SK-N-SH (cell line): Measurements from ENCODE around the gene CHD2.
"Not testable (repeated sequence)": the region's sequence is repeated elsewhere in the genome, so short reads cannot be mapped to it uniquely, and the experiment has no call there.

Experiments
- CHD2 ChIP-seq: fragments of 150-350 bp; IDR thresholded peaks from 2 replicates; pipeline ENCODE4 v1.6.1; 2018; ENCODE audit warnings: low read length; ENCODE audit not compliant: partially characterized antibody
- EP300 ChIP-seq, 2 experiments: IDR thresholded peaks; 2 replicates each; pipeline versions ENCODE4 v1.4.0 to v1.6.1; 2012; ENCODE audit warnings: borderline replicate concordance in 1 of 2, low read depth in 1 of 2, low read length in 1 of 2
- EZH2phosphoT487 ChIP-seq: fragments of 200-600 bp; sonication (generic); IDR thresholded peaks from 2 replicates; pipeline ENCODE4 v1.6.1; 2017; ENCODE audit warnings: low read depth, mixed run types, mild to moderate bottlenecking, antibody characterized with exemption, moderate library complexity, borderline replicate concordance
- FOXM1 ChIP-seq: IDR thresholded peaks from 2 replicates; pipeline ENCODE4 v1.4.0; 2012; ENCODE audit warnings: low read depth, mild to moderate bottlenecking
- JUND ChIP-seq: IDR thresholded peaks from 2 replicates; pipeline ENCODE4 v1.4.0; 2012
- NFIC ChIP-seq: IDR thresholded peaks from 2 replicates; pipeline ENCODE4 v1.4.0; 2012; ENCODE audit warnings: borderline replicate concordance
- POLR2AphosphoS5 ChIP-seq: IDR thresholded peaks from 2 replicates; pipeline ENCODE4 v1.6.1; 2012; ENCODE audit warnings: low read depth, low read length
- RCOR1 ChIP-seq: fragments of 150-350 bp; IDR thresholded peaks from 2 replicates; pipeline ENCODE4 v1.6.1; 2017; ENCODE audit warnings: antibody characterized with exemption, low read length
- RXRA ChIP-seq: IDR thresholded peaks from 2 replicates; pipeline ENCODE4 v1.4.0; 2012; ENCODE audit warnings: low read depth, mild to moderate bottlenecking, borderline replicate concordance
- SMC3 ChIP-seq: IDR thresholded peaks from 2 replicates; pipeline ENCODE4 v1.6.1; 2012; ENCODE audit warnings: low read depth, low read length, improper control_type of control experiment
- YY1 ChIP-seq: IDR thresholded peaks from 2 replicates; pipeline ENCODE4 v1.4.0; 2012; ENCODE audit warnings: low read depth, mild to moderate bottlenecking
- TF ChIP-seq, protein P1 (sequence below): fragments of 200-600 bp; sonication (generic); IDR thresholded peaks from 2 replicates; pipeline ENCODE4 v1.6.1; 2017; ENCODE audit warnings: antibody characterized with exemption, mild to moderate bottlenecking, moderate library complexity
- TF ChIP-seq, protein P2 (sequence below): IDR thresholded peaks from 2 replicates; pipeline ENCODE4 v1.4.0; 2012; ENCODE audit warnings: low read depth, borderline replicate concordance
- TF ChIP-seq, protein P3 (sequence below): IDR thresholded peaks from 2 replicates; pipeline ENCODE4 v1.6.1; 2012; ENCODE audit warnings: mild to moderate bottlenecking, low read depth, low read length, moderate library complexity

DNA sequence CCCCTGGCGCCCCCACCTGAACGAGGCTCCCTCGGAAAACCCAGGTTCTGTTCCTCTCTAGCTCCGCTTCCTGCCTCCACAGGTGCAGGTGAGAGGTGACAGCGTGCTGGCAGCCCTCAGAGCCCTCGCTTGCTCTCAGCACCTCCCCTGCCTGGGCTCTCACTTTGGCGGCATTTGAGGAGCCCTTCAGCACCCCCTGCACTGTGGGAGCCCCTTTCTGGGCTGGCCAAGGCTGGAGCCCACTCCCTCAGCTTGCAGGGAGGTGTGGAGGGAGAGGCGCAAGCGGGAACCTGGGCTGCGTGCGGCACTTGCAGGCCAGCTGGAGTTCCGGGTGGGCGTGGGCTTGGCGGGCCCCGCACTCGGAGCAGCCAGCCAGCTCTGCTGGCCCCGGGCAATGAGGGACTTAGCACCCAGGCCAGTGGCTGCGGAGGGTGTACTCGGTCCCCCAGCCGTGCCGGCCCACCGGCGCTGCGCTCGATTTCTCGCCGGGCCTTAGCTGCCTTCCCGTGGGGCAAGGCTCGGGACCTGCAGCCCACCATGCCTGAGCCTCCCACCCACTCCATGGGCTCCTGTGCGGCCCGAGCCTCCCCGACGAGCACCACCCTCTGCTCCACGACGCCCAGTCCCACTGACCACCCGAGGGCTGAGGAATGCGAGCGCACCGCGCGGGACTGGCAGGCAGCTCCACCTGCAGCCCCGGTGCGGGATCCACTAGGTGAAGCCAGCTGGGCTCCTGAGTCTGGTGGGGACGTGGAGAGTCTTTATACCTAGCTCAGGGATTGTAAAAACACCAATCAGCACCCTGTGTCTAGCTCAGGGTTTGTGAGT lies 131.6 kb downstream of the CHD2 start:
- TF ChIP-seq, protein P1, sequence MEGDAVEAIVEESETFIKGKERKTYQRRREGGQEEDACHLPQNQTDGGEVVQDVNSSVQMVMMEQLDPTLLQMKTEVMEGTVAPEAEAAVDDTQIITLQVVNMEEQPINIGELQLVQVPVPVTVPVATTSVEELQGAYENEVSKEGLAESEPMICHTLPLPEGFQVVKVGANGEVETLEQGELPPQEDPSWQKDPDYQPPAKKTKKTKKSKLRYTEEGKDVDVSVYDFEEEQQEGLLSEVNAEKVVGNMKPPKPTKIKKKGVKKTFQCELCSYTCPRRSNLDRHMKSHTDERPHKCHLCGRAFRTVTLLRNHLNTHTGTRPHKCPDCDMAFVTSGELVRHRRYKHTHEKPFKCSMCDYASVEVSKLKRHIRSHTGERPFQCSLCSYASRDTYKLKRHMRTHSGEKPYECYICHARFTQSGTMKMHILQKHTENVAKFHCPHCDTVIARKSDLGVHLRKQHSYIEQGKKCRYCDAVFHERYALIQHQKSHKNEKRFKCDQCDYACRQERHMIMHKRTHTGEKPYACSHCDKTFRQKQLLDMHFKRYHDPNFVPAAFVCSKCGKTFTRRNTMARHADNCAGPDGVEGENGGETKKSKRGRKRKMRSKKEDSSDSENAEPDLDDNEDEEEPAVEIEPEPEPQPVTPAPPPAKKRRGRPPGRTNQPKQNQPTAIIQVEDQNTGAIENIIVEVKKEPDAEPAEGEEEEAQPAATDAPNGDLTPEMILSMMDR, result not testable (repeated sequence)
- not testable (repeated sequence) for TF ChIP-seq JUND; YY1; NFIC; EP300 (IDR thresholded peaks at IDR 0.05; ENCODE audit: borderline replicate concordance in 1 of 2, low read depth in 1 of 2, low read length in 1 of 2); RCOR1; CHD2; EZH2phosphoT487; RXRA; POLR2AphosphoS5; FOXM1; SMC3
- TF ChIP-seq, protein P2, sequence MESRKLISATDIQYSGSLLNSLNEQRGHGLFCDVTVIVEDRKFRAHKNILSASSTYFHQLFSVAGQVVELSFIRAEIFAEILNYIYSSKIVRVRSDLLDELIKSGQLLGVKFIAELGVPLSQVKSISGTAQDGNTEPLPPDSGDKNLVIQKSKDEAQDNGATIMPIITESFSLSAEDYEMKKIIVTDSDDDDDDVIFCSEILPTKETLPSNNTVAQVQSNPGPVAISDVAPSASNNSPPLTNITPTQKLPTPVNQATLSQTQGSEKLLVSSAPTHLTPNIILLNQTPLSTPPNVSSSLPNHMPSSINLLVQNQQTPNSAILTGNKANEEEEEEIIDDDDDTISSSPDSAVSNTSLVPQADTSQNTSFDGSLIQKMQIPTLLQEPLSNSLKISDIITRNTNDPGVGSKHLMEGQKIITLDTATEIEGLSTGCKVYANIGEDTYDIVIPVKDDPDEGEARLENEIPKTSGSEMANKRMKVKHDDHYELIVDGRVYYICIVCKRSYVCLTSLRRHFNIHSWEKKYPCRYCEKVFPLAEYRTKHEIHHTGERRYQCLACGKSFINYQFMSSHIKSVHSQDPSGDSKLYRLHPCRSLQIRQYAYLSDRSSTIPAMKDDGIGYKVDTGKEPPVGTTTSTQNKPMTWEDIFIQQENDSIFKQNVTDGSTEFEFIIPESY, result not testable (repeated sequence)
- TF ChIP-seq, protein P3, sequence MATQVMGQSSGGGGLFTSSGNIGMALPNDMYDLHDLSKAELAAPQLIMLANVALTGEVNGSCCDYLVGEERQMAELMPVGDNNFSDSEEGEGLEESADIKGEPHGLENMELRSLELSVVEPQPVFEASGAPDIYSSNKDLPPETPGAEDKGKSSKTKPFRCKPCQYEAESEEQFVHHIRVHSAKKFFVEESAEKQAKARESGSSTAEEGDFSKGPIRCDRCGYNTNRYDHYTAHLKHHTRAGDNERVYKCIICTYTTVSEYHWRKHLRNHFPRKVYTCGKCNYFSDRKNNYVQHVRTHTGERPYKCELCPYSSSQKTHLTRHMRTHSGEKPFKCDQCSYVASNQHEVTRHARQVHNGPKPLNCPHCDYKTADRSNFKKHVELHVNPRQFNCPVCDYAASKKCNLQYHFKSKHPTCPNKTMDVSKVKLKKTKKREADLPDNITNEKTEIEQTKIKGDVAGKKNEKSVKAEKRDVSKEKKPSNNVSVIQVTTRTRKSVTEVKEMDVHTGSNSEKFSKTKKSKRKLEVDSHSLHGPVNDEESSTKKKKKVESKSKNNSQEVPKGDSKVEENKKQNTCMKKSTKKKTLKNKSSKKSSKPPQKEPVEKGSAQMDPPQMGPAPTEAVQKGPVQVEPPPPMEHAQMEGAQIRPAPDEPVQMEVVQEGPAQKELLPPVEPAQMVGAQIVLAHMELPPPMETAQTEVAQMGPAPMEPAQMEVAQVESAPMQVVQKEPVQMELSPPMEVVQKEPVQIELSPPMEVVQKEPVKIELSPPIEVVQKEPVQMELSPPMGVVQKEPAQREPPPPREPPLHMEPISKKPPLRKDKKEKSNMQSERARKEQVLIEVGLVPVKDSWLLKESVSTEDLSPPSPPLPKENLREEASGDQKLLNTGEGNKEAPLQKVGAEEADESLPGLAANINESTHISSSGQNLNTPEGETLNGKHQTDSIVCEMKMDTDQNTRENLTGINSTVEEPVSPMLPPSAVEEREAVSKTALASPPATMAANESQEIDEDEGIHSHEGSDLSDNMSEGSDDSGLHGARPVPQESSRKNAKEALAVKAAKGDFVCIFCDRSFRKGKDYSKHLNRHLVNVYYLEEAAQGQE, result not testable (repeated sequence)
